WTC11 (cell line): Measurements from ENCODE around the gene RAP1GDS1. TPM values are rescaled to one million over a fixed set of nuclear protein-coding genes. Genes with fewer than 3 reads are reported as not detected.

ENCODE experiments used
- ATAC-seq: fragments of 200-7000 bp; cut with Tn5 transposase; 2 replicates; pipeline ENCODE4 v1.10.0; 2021; ENCODE audit warnings: mild to moderate bottlenecking, moderate library complexity
- CTCF ChIA-PET: fragments of 300-600 bp; sonication (Branson Sonifier 250); formaldehyde crosslinking; loops from one replicate; lab custom pipeline; 2021; ENCODE audit warnings: antibody characterized with exemption; lab: Charles Lee
- POLR2A ChIA-PET: fragments of 350-600 bp; sonication (Branson Sonifier 250); formaldehyde crosslinking; loops from one replicate; lab custom pipeline; 2021; ENCODE audit warnings: antibody characterized with exemption; lab: Charles Lee
- DNase-seq: peaks from one replicate; pipeline ENCODE4 v3.0.0; 2021; ENCODE audit warnings: low spot score
- H3K27ac Mint-ChIP-seq: 2 replicates; pipeline ENCODE4 v1.8.0; 2021; ENCODE audit warnings: mixed read lengths
- H3K27me3 Mint-ChIP-seq: 2 replicates; pipeline ENCODE4 v1.8.0; 2021; ENCODE audit warnings: low read depth, mild to moderate bottlenecking, moderate library complexity, mixed read lengths
- H3K36me3 Mint-ChIP-seq: 2 replicates; pipeline ENCODE4 v1.8.0; 2021; ENCODE audit warnings: mixed read lengths
- H3K4me1 Mint-ChIP-seq: 2 replicates; pipeline ENCODE4 v1.8.0; 2022; ENCODE audit warnings: mixed read lengths
- H3K4me3 Mint-ChIP-seq: 2 replicates; pipeline ENCODE4 v1.8.0; 2021; ENCODE audit warnings: mild to moderate bottlenecking, moderate library complexity, mixed read lengths
- H3K9me3 Mint-ChIP-seq: 2 replicates; pipeline ENCODE4 v1.8.0; 2021; ENCODE audit warnings: mixed read lengths
- ATF2 ChIP-seq: sonication (generic); formaldehyde crosslinking; IDR thresholded peaks from 2 replicates; pipeline ENCODE4 v1.8.1; 2022; ENCODE audit warnings: low read depth, missing genetic modification reagents, borderline replicate concordance
- CDX4 ChIP-seq: fragments of 250-450 bp; sonication (Bioruptor Pico); IDR thresholded peaks from 2 replicates; pipeline ENCODE4 v1.9.0; 2021; ENCODE audit warnings: moderate library complexity, mild to moderate bottlenecking, inconsistent platforms, borderline replicate concordance
- CREM ChIP-seq: sonication (generic); formaldehyde crosslinking; IDR thresholded peaks from 2 replicates; pipeline ENCODE4 v1.8.1; 2022; ENCODE audit warnings: mild to moderate bottlenecking, missing genetic modification reagents, moderate library complexity
- CTCF ChIP-seq: fragments of 200-600 bp; IDR thresholded peaks from 2 replicates; pipeline ENCODE4 v1.8.0; 2022; ENCODE audit warnings: antibody characterized with exemption
- FOXJ3 ChIP-seq: sonication (generic); formaldehyde crosslinking; IDR thresholded peaks from 2 replicates; pipeline ENCODE4 v1.9.0; 2021; ENCODE audit warnings: missing genetic modification reagents, mild to moderate bottlenecking, borderline replicate concordance
- GRHL2 ChIP-seq: fragments of 250-450 bp; sonication (Bioruptor Pico); IDR thresholded peaks from 2 replicates; pipeline ENCODE4 v1.8.0; 2022; ENCODE audit warnings: mild to moderate bottlenecking, moderate library complexity; ENCODE audit not compliant: insufficient replicate concordance, severe bottlenecking
- HMGA2 ChIP-seq: fragments of 250-450 bp; sonication (Bioruptor Pico); IDR thresholded peaks from 2 replicates; pipeline ENCODE4 v1.4.0; 2021; ENCODE audit warnings: mild to moderate bottlenecking, moderate library complexity
- HMGXB4 ChIP-seq: sonication (generic); formaldehyde crosslinking; IDR thresholded peaks from 2 replicates; pipeline ENCODE4 v1.8.1; 2023; ENCODE audit warnings: mild to moderate bottlenecking, moderate library complexity, missing genetic modification reagents
- IRF1 ChIP-seq: sonication (generic); formaldehyde crosslinking; IDR thresholded peaks from 2 replicates; pipeline ENCODE4 v1.8.0; 2023; ENCODE audit warnings: missing genetic modification reagents
- MAX ChIP-seq: sonication (generic); formaldehyde crosslinking; IDR thresholded peaks from 2 replicates; pipeline ENCODE4 v1.8.0; 2022; ENCODE audit warnings: mild to moderate bottlenecking, missing genetic modification reagents
- MYBL2 ChIP-seq: sonication (generic); formaldehyde crosslinking; IDR thresholded peaks from 2 replicates; pipeline ENCODE4 v1.8.1; 2023; ENCODE audit warnings: mild to moderate bottlenecking, moderate library complexity, missing genetic modification reagents
- NFYB ChIP-seq: sonication (generic); formaldehyde crosslinking; conservative IDR thresholded peaks from 2 replicates; pipeline ENCODE4 v1.8.0; 2022; ENCODE audit warnings: low read depth, missing genetic modification reagents
- PRRX2 ChIP-seq: fragments of 250-450 bp; sonication (Bioruptor Pico); IDR thresholded peaks from 2 replicates; pipeline ENCODE4 v1.8.0; 2021; ENCODE audit warnings: mild to moderate bottlenecking
- ZNF396 ChIP-seq: fragments of 250-450 bp; sonication (Bioruptor Pico); IDR thresholded peaks from 2 replicates; pipeline ENCODE4 v1.8.0; 2021; ENCODE audit warnings: mild to moderate bottlenecking, moderate library complexity, borderline replicate concordance
- ZNF423 ChIP-seq: fragments of 250-450 bp; sonication (Bioruptor Pico); IDR thresholded peaks from 2 replicates; pipeline ENCODE4 v2.1.2; 2022; ENCODE audit warnings: mild to moderate bottlenecking, moderate library complexity
- total RNA-seq: library from RNA; stranded (reverse); gene quantifications from 3 replicates; pipeline ENCODE4 v1.2.3, GENCODE V29; 2021

Gene RAP1GDS1
- total RNA-seq, 1 experiment from 2014 or later = 29.9 TPM

GRCh38 chr4:98466868-98467599, 205.8 kb downstream of the RAP1GDS1 start:
- DNase-seq = no peak
- Mint-ChIP-seq H3K36me3 (peaks cover 14% of the 10 kb centered on the region), H3K9me3 (no peaks in the 10 kb centered on the region; the same call in 1 of the 2 replicates), H3K27me3 (no peaks in the 10 kb centered on the region), H3K4me1 (peaks cover 10% of the 10 kb centered on the region), H3K4me3 (peak overlapping the region; percentile 67; the same call in 1 of the 2 replicates), H3K27ac (no peak overlapping the region)
- TF ChIP-seq CDX4 (no peak), NFYB (CRISPR knock-in tag) (no peak), PRRX2 (CRISPR knock-in tag) (no peak), GRHL2 (CRISPR knock-in tag) (no peak), CREM (CRISPR knock-in tag) (no peak), IRF1 (CRISPR knock-in tag) (no peak), FOXJ3 (CRISPR knock-in tag) (no peak), MAX (CRISPR knock-in tag) (no peak), ATF2 (CRISPR knock-in tag) (no peak)
- ATAC-seq = peak; percentile 16
- ChIA-PET POLR2A (interaction anchor here (0.5 to 2.3 kb wide), 4 partner anchors 99 to 408 kb away, joined by 4 to 6 read pairs (median 4); partner anchors contain the start of gene TSPAN5), CTCF (interaction anchor here (0.6 to 2.5 kb wide), 42 partner anchors 9 to 992 kb away, joined by 3 to 18 read pairs (median 4); partner anchors contain the start of genes METAP1, STPG2 and TSPAN5)

- Mint-ChIP-seq H3K4me3 (peak overlapping the region; percentile 67), H3K27me3 (no peaks in the 10 kb centered on the region), H3K4me1 (peaks cover 10% of the 10 kb centered on the region), H3K27ac (peak overlapping the region; percentile 32; the same call in 1 of the 2 replicates), H3K9me3 (no peaks in the 10 kb centered on the region), H3K36me3 (peaks cover 18% of the 10 kb centered on the region)
- DNase-seq (peak; percentile 73), ATAC-seq (peak; percentile 96)
- peak; percentile 57; the same call in 1 of the 2 replicates for TF ChIP-seq CTCF
- TF ChIP-seq HMGXB4 (CRISPR knock-in tag) = 0 out of 2 replicates have a peak, but pooled peaks have one; percentile 51
- TF ChIP-seq MYBL2 (CRISPR knock-in tag) = no peak
- ChIA-PET POLR2A (interaction anchor here (0.5 to 2.3 kb wide), 4 partner anchors 98 to 408 kb away, joined by 4 to 6 read pairs (median 4); partner anchors contain the start of gene TSPAN5), CTCF (interaction anchor here (0.6 to 2.5 kb wide), 56 partner anchors 9 to 995 kb away, joined by 3 to 18 read pairs (median 3); partner anchors contain the start of genes METAP1, STPG2 and TSPAN5)
These were observed 206.5 kb downstream of the RAP1GDS1 start for GRCh38 chr4:98467627-98468072.

GRCh38 chr4:98468709-98469108, 207.5 kb downstream of the RAP1GDS1 start:
- Mint-ChIP-seq H3K36me3 (peaks cover 19% of the 10 kb centered on the region), H3K4me1 (peaks cover 16% of the 10 kb centered on the region), H3K27me3 (no peaks in the 10 kb centered on the region), H3K27ac (peak overlapping the region; percentile 69), H3K9me3 (no peaks in the 10 kb centered on the region), H3K4me3 (no peak overlapping the region)
- CTCF ChIA-PET = interaction anchor here (1.1 to 2.5 kb wide), 8 partner anchors 7 to 990 kb away, joined by 3 to 18 read pairs (median 11); partner anchors contain the start of gene TSPAN5
- no peak for ATAC-seq
- POLR2A ChIA-PET = interaction anchor here (2.3 kb wide), 1 partner anchor 190 kb away, joined by 6 read pairs; the partner anchor contains the start of gene TSPAN5
- TF ChIP-seq ZNF423 (CRISPR knock-in tag) = no peak
- TF ChIP-seq ZNF396 (CRISPR knock-in tag) = no peak
- no peak for TF ChIP-seq HMGA2 (CRISPR knock-in tag)
- TF ChIP-seq GRHL2 (CRISPR knock-in tag) = no peak
- DNase-seq = no peak
